HCT116 (cell line): ENCODE results near the gene SELENON. TPM values are rescaled to one million over a fixed set of nuclear protein-coding genes. Genes with fewer than 3 reads are reported as not detected.

ENCODE experiments used
- ATAC-seq: fragments of 200-7000 bp; cut with Tn5 transposase; 2 replicates; pipeline ENCODE4 v1.9.1; 2020; ENCODE audit warnings: mild to moderate bottlenecking, moderate library complexity
- BruUV-seq: library from RNA; stranded (reverse); fragments of 400-500 nt; replicated peaks from 2 replicates; lab custom pipeline; 2021; lab: Mats Ljungman, UMichigan
- CTCF ChIA-PET: fragments of 300-600 bp; sonication (Branson Sonifier 250); formaldehyde crosslinking; loops from one replicate; lab custom pipeline; 2021; ENCODE audit warnings: antibody characterized with exemption; lab: Charles Lee
- POLR2A ChIA-PET: fragments of 300-600, 350-600 bp; sonication (Branson Sonifier 250); formaldehyde crosslinking; loops from one replicate; lab custom pipeline; 2021; ENCODE audit warnings: antibody characterized with exemption; lab: Charles Lee
- RAD21 ChIA-PET, 2 experiments: fragments of 300-600 bp; sonication (Branson Sonifier 250); formaldehyde crosslinking; loops; one replicate each; lab custom pipeline; 2023; ENCODE audit warnings: low total read pairs in 2 of 2; ENCODE audit not compliant: uncharacterized antibody in 2 of 2, unreplicated experiment in 2 of 2, low non-redundant PET in 1 of 2; lab: Charles Lee
- DNase-seq: peaks from one replicate; pipeline ENCODE4 v3.0.0-alpha.2; 2010; ENCODE audit warnings: low read depth, low spot score
- H2AFZ ChIP-seq: fragments of 200-600 bp; shearing (Covaris generic), sonication (generic); 2 replicates; pipeline ENCODE4 v1.6.1; 2017; ENCODE audit warnings: low read depth, mixed run types, mixed read lengths, antibody characterized with exemption, low read length; ENCODE audit not compliant: poor library complexity, severe bottlenecking
- H3K27ac ChIP-seq: 2 replicates; pipeline ENCODE4 v1.5.1; 2012; ENCODE audit warnings: low read depth, low read length
- H3K27me3 ChIP-seq: fragments of 200-600 bp; sonication (generic); 2 replicates; pipeline ENCODE4 v1.6.1; 2016; ENCODE audit warnings: mixed run types, low read length, mixed read lengths; ENCODE audit not compliant: insufficient read depth
- H3K36me3 ChIP-seq, 2 experiments: fragments of 200-500 bp in 1 of 2; fragments of 200-600 bp in 1 of 2; sonication (Bioruptor generic) in 1 of 2; sonication (generic) in 1 of 2; 2 replicates each; pipeline versions ENCODE4 v1.5.1 to v1.6.1; 2014 to 2016; ENCODE audit warnings: low read length in 2 of 2, inconsistent platforms in 1 of 2, mixed read lengths in 1 of 2, mixed run types in 1 of 2; ENCODE audit not compliant: insufficient read depth in 2 of 2, control insufficient read depth in 1 of 2
- H3K4me1 ChIP-seq, 2 experiments: fragments of 200-600 bp in 1 of 2; sonication (generic) in 1 of 2; 2 replicates each; pipeline versions ENCODE4 v1.5.1 to v1.6.1; 2012 to 2017; ENCODE audit warnings: low read length in 2 of 2, inconsistent platforms in 1 of 2, mild to moderate bottlenecking in 1 of 2, mixed read lengths in 1 of 2, mixed run types in 1 of 2, moderate library complexity in 1 of 2; ENCODE audit not compliant: insufficient read depth in 2 of 2, control insufficient read depth in 1 of 2
- H3K4me2 ChIP-seq: fragments of 200-600 bp; sonication (generic); 2 replicates; pipeline ENCODE4 v1.6.1; 2017; ENCODE audit warnings: mixed run types, low read length, mixed read lengths
- H3K4me3 ChIP-seq, 2 experiments: fragments of 200-600 bp in 1 of 2; sonication (generic) in 1 of 2; replicated peaks in 1 of 2; 2 replicates each; pipeline ENCODE4 v1.5.1; 2011 to 2016; ENCODE audit warnings: low read length in 2 of 2, control low read depth in 1 of 2, low read depth in 1 of 2, mild to moderate bottlenecking in 1 of 2, mixed read lengths in 1 of 2, mixed run types in 1 of 2
- H3K79me2 ChIP-seq: fragments of 200-600 bp; sonication (generic); 2 replicates; pipeline ENCODE4 v1.6.1; 2017; ENCODE audit warnings: mild to moderate bottlenecking, mixed run types, low read length, moderate library complexity, mixed read lengths; ENCODE audit not compliant: insufficient read depth
- H3K9ac ChIP-seq: fragments of 200-600 bp; sonication (generic); 2 replicates; pipeline ENCODE4 v1.6.1; 2016; ENCODE audit warnings: low read length, mixed read lengths
- H3K9me2 ChIP-seq: fragments of 200-600 bp; sonication (generic), shearing (Covaris generic); 2 replicates; pipeline ENCODE4 v1.6.1; 2017; ENCODE audit warnings: mixed run types, mild to moderate bottlenecking, moderate library complexity; ENCODE audit not compliant: insufficient read depth
- H3K9me3 ChIP-seq, 2 experiments: fragments of 200-500 bp in 1 of 2; fragments of 200-600 bp in 1 of 2; sonication (Bioruptor generic) in 1 of 2; sonication (generic) in 1 of 2; 2 replicates each; pipeline ENCODE4 v1.6.1; 2014 to 2017; ENCODE audit warnings: low read length in 2 of 2, mixed read lengths in 2 of 2, inconsistent platforms in 1 of 2, low read depth in 1 of 2, mild to moderate bottlenecking in 1 of 2, mixed run types in 1 of 2, moderate library complexity in 1 of 2; ENCODE audit not compliant: control insufficient read depth in 1 of 2, insufficient read depth in 1 of 2
- H4K20me1 ChIP-seq: fragments of 200-600 bp; sonication (generic), shearing (Covaris generic); 2 replicates; pipeline ENCODE4 v1.6.1; 2017; ENCODE audit warnings: mixed run types, mild to moderate bottlenecking, moderate library complexity; ENCODE audit not compliant: insufficient read depth
- ATF3 ChIP-seq: IDR thresholded peaks from 2 replicates; pipeline ENCODE4 v1.6.1; 2012
- CTCF ChIP-seq, 3 experiments: fragments of 200-600 bp in 1 of 3; sonication (generic) in 1 of 3; IDR thresholded peaks in 2 of 3; conservative IDR thresholded peaks in 1 of 3; 2 replicates each; pipeline ENCODE4 v1.5.1; 2012 to 2017; ENCODE audit warnings: low read depth in 2 of 3, low read length in 2 of 3, antibody characterized with exemption in 1 of 3, borderline replicate concordance in 1 of 3, control low read depth in 1 of 3, mild to moderate bottlenecking in 1 of 3, mixed read lengths in 1 of 3, mixed run types in 1 of 3, moderate library complexity in 1 of 3; ENCODE audit not compliant: insufficient read depth in 1 of 3
- EGR1 ChIP-seq: IDR thresholded peaks from 2 replicates; pipeline ENCODE4 v1.6.1; 2012; ENCODE audit warnings: low read depth
- ELF1 ChIP-seq: IDR thresholded peaks from 2 replicates; pipeline ENCODE4 v1.6.1; 2012; ENCODE audit warnings: low read depth, borderline replicate concordance
- EZH2 ChIP-seq: fragments of 200-600 bp; sonication (generic); IDR thresholded peaks from 2 replicates; pipeline ENCODE4 v1.6.1; 2017; ENCODE audit warnings: antibody characterized with exemption, mixed run types
- POLR2A ChIP-seq: IDR thresholded peaks from 2 replicates; pipeline ENCODE4 v1.7.0; 2011; ENCODE audit warnings: borderline replicate concordance; ENCODE audit not compliant: insufficient read depth, insufficient read length; ENCODE audit errors: extremely low read depth
- SIN3A ChIP-seq: IDR thresholded peaks from 2 replicates; pipeline ENCODE4 v1.6.1; 2012; ENCODE audit warnings: low read depth
- SP1 ChIP-seq: IDR thresholded peaks from 2 replicates; pipeline ENCODE4 v1.6.1; 2012; ENCODE audit warnings: low read depth
- TCF7L2 ChIP-seq: IDR thresholded peaks from 2 replicates; pipeline ENCODE4 v1.7.0; 2011; ENCODE audit warnings: borderline replicate concordance, inconsistent platforms; ENCODE audit not compliant: insufficient read depth, insufficient read length; ENCODE audit errors: extremely low read depth
- YY1 ChIP-seq: IDR thresholded peaks from 2 replicates; pipeline ENCODE4 v1.6.1; 2011; ENCODE audit warnings: low read length, low read depth, moderate library complexity, mild to moderate bottlenecking; ENCODE audit not compliant: insufficient replicate concordance; ENCODE audit errors: extremely low read depth
- ZBTB33 ChIP-seq: IDR thresholded peaks from 2 replicates; pipeline ENCODE4 v1.6.1; 2011; ENCODE audit warnings: mild to moderate bottlenecking, low read length, moderate library complexity; ENCODE audit not compliant: insufficient replicate concordance; ENCODE audit errors: extremely low read depth
- ZFX ChIP-seq: fragments of 450-650 bp; IDR thresholded peaks from 2 replicates; pipeline ENCODE4 v1.6.1; 2017
- ZNF274 ChIP-seq: fragments of 200-500 bp; sonication (Bioruptor generic); IDR thresholded peaks from 2 replicates; pipeline ENCODE4 v1.6.1; 2014; ENCODE audit warnings: mild to moderate bottlenecking, low read depth, low read length, inconsistent platforms
- intact Hi-C: fragments of 100-400 bp; cut with micrococcal nuclease; formaldehyde crosslinking; loops from 2 replicates; pipeline ENCODE4 v1.10.0; 2022
- total RNA-seq: library from RNA; stranded (reverse); gene quantifications from one replicate; pipeline ENCODE4 v1.2.1, GENCODE V29; 2021; ENCODE audit not compliant: unreplicated experiment

SELENON gene
- total RNA-seq, 1 experiment from 2014 or later: 85.1 TPM

GRCh38 chr1:25813071-25813733 lies 13.2 kb downstream of the SELENON start:
- Histone ChIP-seq H3K79me2 (no peaks in the 10 kb centered on the region), H3K27me3 (no peaks in the 10 kb centered on the region), H3K4me1 (peaks cover 8 to 12% of the 10 kb centered on the region in 2 experiments; a peak in 3 of 4 replicates), H3K4me3 (no peak overlapping the region), H3K9me3 (no peaks in the 10 kb centered on the region), H3K4me2 (no peak overlapping the region), H3K27ac (no peak overlapping the region)
- ChIA-PET CTCF (no interaction called here), RAD21 (no interaction called here)
- no peak for DNase-seq
- intact Hi-C loops: loop anchor here (10.0 kb wide), 1 partner anchor 558 kb away; no protein-coding TSS in a partner anchor
- TF ChIP-seq ZFX (no peak), ELF1 (no peak), ATF3 (no peak), YY1 (no peak), TCF7L2 (no peak), ZBTB33 (no peak), SIN3A (no peak), SP1 (no peak), EGR1 (no peak), CTCF (IDR thresholded peaks at IDR 0.05 in 2 of 3, conservative IDR thresholded peaks at IDR 0.05 in 1 of 3; ENCODE audit: borderline replicate concordance in 1 of 3, insufficient read depth in 1 of 3, low read depth in 2 of 3, low read length in 2 of 3) (no peak), POLR2A (no peak), EZH2 (no peak), ZNF274 (no peak)
- TF ChIP-seq, all 23 proteins: peak for 0
- no peaks in the 10 kb centered on the region for H4K20me1 ChIP-seq
- no peak overlapping the region for H2AFZ ChIP-seq
- ATAC-seq: no peak
- BruUV-seq: no TSS peak
- no peak overlapping the region for H3K9ac ChIP-seq
- no peaks in the 10 kb centered on the region for H3K9me2 ChIP-seq
- no peaks in the 10 kb centered on the region; a peak in 1 of 4 replicates for H3K36me3 ChIP-seq
- POLR2A ChIA-PET: no interaction called here
